Type B pancreatic cell (in vitro differentiated cells): ENCODE results near the gene SEC24B. TPM values are rescaled to one million over a fixed set of nuclear protein-coding genes. Genes with fewer than 3 reads are reported as not detected.

Experiments
- DNase-seq: peaks from one replicate; pipeline ENCODE4 v3.0.0; 2021; ENCODE audit warnings: mixed read lengths; ENCODE audit not compliant: unreplicated experiment; ENCODE audit errors: extremely low spot score
- H3K27ac Mint-ChIP-seq: 2 replicates; pipeline ENCODE4 v1.8.0; 2021; ENCODE audit warnings: mild to moderate bottlenecking, mixed read lengths
- H3K27me3 Mint-ChIP-seq: 2 replicates; pipeline ENCODE4 v1.8.0; 2021; ENCODE audit warnings: mixed read lengths
- H3K36me3 Mint-ChIP-seq: 2 replicates; pipeline ENCODE4 v1.8.0; 2021; ENCODE audit warnings: mixed read lengths
- H3K4me1 Mint-ChIP-seq: one replicate; pipeline ENCODE4 v1.8.0; 2021; ENCODE audit warnings: mixed read lengths; ENCODE audit not compliant: unreplicated experiment
- H3K4me3 Mint-ChIP-seq: 2 replicates; pipeline ENCODE4 v1.8.0; 2021; ENCODE audit warnings: mild to moderate bottlenecking, mixed read lengths
- H3K9me3 Mint-ChIP-seq: 2 replicates; pipeline ENCODE4 v1.8.0; 2021; ENCODE audit warnings: mixed read lengths
- total RNA-seq: library from RNA; stranded (reverse); gene quantifications from 2 replicates; pipeline ENCODE4 v1.2.1, GENCODE V29; 2021; ENCODE audit warnings: low replicate concordance
- TF ChIP-seq, protein P1 (sequence below): fragments of 200-600 bp; sonication (generic); conservative IDR thresholded peaks from 2 replicates; pipeline ENCODE4 v1.5.0; 2021; ENCODE audit warnings: antibody characterized with exemption, mild to moderate bottlenecking

The SEC24B gene
- total RNA-seq, 1 donor from 2014 or later: 37.4 TPM

DNA sequence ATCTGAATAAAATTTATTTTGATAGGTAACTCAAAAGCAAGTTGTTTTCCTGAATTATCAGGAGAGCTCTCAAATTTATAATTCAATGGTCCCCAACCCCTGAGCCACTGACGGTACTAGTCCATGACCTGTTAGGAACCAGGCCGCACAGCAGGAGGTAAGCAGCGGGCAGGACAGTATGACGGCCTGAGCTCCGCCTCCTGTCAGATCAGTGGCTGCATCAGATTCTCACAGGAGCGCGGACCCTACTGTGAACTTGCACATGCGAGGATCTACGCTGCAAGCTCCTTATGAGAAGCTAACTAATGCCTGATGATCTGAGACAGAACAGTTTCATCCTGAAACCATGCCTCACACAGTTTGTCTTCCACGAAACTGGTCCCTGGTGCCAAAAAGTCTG lies 37.9 kb upstream of the SEC24B start:
- TF ChIP-seq, protein P1, sequence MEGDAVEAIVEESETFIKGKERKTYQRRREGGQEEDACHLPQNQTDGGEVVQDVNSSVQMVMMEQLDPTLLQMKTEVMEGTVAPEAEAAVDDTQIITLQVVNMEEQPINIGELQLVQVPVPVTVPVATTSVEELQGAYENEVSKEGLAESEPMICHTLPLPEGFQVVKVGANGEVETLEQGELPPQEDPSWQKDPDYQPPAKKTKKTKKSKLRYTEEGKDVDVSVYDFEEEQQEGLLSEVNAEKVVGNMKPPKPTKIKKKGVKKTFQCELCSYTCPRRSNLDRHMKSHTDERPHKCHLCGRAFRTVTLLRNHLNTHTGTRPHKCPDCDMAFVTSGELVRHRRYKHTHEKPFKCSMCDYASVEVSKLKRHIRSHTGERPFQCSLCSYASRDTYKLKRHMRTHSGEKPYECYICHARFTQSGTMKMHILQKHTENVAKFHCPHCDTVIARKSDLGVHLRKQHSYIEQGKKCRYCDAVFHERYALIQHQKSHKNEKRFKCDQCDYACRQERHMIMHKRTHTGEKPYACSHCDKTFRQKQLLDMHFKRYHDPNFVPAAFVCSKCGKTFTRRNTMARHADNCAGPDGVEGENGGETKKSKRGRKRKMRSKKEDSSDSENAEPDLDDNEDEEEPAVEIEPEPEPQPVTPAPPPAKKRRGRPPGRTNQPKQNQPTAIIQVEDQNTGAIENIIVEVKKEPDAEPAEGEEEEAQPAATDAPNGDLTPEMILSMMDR: no peak
- Mint-ChIP-seq H3K4me1 (peaks cover 4% of the 10 kb centered on the region), H3K4me3 (no peak overlapping the region), H3K27me3 (no peaks in the 10 kb centered on the region), H3K27ac (no peak overlapping the region), H3K9me3 (no peaks in the 10 kb centered on the region), H3K36me3 (no peaks in the 10 kb centered on the region)
- DNase-seq: no peak

DNA sequence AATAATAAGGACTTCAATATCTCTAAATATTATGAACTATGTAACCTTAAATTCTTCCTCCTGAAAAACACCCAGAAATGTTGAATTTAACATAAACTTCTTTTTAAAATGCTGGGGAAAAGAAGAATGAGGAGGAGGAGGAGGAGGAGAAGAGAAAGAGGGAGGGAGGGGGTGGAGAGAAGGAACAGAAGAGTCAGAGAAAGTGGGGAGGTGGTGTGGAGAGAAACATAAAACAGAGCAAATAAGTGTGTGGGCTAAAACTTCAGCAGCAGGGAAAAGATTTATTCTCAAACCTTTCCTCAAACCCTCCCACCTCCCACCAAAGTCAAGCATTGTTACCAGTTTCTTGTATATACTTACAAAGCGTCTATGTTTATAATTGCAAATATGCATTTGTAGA lies 34.7 kb upstream of the SEC24B start:
- H3K27ac Mint-ChIP-seq: no peak overlapping the region
- H3K27me3 Mint-ChIP-seq: no peaks in the 10 kb centered on the region
- peaks cover 4% of the 10 kb centered on the region for H3K4me1 Mint-ChIP-seq
- H3K4me3 Mint-ChIP-seq: no peak overlapping the region
- no peaks in the 10 kb centered on the region for H3K36me3 Mint-ChIP-seq
- H3K9me3 Mint-ChIP-seq: no peaks in the 10 kb centered on the region
- no peak for DNase-seq
- TF ChIP-seq, protein P1: no peak

GRCh38 chr4:109406337-109406931 lies 27.2 kb upstream of the SEC24B start:
- Mint-ChIP-seq H3K4me1 (no peaks in the 10 kb centered on the region), H3K9me3 (no peaks in the 10 kb centered on the region), H3K27ac (no peak overlapping the region), H3K36me3 (no peaks in the 10 kb centered on the region), H3K27me3 (no peaks in the 10 kb centered on the region), H3K4me3 (no peak overlapping the region)
- TF ChIP-seq, protein P1: peak; percentile 93
- DNase-seq: no peak

GRCh38 chr4:109407027-109407737 lies 26.4 kb upstream of the SEC24B start:
- Mint-ChIP-seq H3K36me3 (no peaks in the 10 kb centered on the region), H3K27me3 (no peaks in the 10 kb centered on the region), H3K4me3 (no peak overlapping the region), H3K9me3 (no peaks in the 10 kb centered on the region), H3K27ac (no peak overlapping the region), H3K4me1 (peaks cover 5% of the 10 kb centered on the region)
- TF ChIP-seq, protein P1: no peak
- DNase-seq: no peak

DNA sequence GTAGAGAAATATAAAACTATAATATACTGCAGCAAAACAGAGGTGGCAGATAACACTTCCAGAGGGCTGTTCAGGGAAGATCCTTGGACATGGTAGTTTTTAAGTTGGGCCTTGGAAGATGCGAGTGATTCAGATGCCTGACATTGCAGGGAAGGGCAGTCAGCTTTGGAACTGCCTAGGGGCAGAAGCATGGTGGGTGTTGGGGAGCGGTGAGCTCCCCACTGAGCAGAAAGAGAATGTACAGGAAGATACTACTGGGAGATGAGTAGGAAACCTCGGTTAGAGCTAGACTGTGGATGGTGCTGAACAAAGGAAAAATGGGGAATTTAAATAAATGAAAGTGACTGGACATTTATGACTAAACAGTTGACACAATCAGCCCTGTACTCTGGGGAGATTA lies 24.9 kb upstream of the SEC24B start:
- H3K4me3 Mint-ChIP-seq: no peak overlapping the region

More for the DNA sequence above, 24.9 kb upstream of the SEC24B start:
- Mint-ChIP-seq H3K4me1 (peaks cover 9% of the 10 kb centered on the region), H3K27ac (no peak overlapping the region), H3K36me3 (no peaks in the 10 kb centered on the region), H3K9me3 (no peaks in the 10 kb centered on the region), H3K27me3 (no peaks in the 10 kb centered on the region)
- no peak for DNase-seq
- TF ChIP-seq, protein P1: no peak
